Effector memory CD4-positive, alpha-beta T cell (primary cell): ENCODE results near the gene SIGMAR1.

Source experiments
- DNase-seq, 3 donors: peaks; one replicate each; pipeline ENCODE4 v3.0.0-alpha.2; 2020
- H3K27ac ChIP-seq: 2 replicates; pipeline ENCODE4 v1.7.0; 2013; ENCODE audit warnings: mild to moderate bottlenecking, low read length, moderate library complexity; ENCODE audit not compliant: insufficient read depth, poor library complexity, severe bottlenecking
- H3K27me3 ChIP-seq: replicated peaks from 2 replicates; pipeline ENCODE4 v1.7.0; 2013; ENCODE audit warnings: mild to moderate bottlenecking, low read length; ENCODE audit not compliant: insufficient read depth, control insufficient read depth, poor library complexity, severe bottlenecking
- H3K36me3 ChIP-seq: 2 replicates; pipeline ENCODE4 v1.7.0; 2013; ENCODE audit warnings: mild to moderate bottlenecking, low read length, moderate library complexity; ENCODE audit not compliant: control insufficient read depth, insufficient read depth
- H3K4me1 ChIP-seq: 2 replicates; pipeline ENCODE4 v1.7.0; 2013; ENCODE audit warnings: low read length, mild to moderate bottlenecking; ENCODE audit not compliant: control insufficient read depth, insufficient read depth, poor library complexity, severe bottlenecking
- H3K4me3 ChIP-seq: 2 replicates; pipeline ENCODE4 v1.7.0; 2013; ENCODE audit warnings: low read length, low read depth, mild to moderate bottlenecking; ENCODE audit not compliant: insufficient read depth, poor library complexity, severe bottlenecking
- H3K9me3 ChIP-seq: 2 replicates; pipeline ENCODE4 v1.7.0; 2013; ENCODE audit warnings: mild to moderate bottlenecking, low read length, moderate library complexity; ENCODE audit not compliant: control insufficient read depth

Gene SIGMAR1

DNA sequence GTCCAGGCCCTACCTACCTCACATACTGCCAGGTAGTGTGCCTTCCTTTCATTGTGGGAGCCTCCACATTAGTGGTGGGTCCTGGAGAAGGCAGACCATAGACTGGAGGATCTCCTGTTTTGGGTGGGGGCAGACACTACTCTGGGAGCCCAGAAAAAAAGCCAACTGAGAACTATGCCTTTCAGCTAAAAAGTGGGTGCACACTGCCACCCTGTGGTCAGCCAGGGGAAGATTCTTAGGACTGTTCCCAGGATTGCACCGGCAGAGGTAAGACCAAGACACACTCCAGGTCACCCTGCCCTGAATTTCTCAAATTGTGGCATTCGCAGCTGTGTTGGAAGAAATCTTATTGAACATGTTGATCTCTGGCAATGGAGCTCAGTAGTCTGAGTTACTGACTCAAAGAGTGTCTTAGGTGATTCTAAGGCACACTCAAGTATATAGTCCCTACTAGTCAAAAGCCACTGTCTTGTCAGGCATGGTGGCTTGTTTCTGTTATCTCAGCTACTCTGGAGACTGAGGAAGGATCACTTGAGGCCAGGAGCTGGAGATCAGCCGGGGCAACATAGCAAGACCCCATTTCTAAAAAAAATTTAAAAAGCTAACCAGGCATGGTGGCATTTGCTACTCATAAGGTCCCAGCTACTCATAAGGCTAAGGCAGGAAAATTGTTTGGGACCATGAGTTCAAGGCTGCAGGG is 3.6 kb downstream of the SIGMAR1 start:
- Histone ChIP-seq H3K4me1 (peaks cover 37% of the 10 kb centered on the region), H3K9me3 (no peaks in the 10 kb centered on the region), H3K36me3 (no peaks in the 10 kb centered on the region), H3K4me3 (no peak overlapping the region), H3K27ac (no peak overlapping the region), H3K27me3 (peaks cover 10% of the 10 kb centered on the region)
- DNase-seq: peak; percentile 51 to 68 (median 54)

DNA sequence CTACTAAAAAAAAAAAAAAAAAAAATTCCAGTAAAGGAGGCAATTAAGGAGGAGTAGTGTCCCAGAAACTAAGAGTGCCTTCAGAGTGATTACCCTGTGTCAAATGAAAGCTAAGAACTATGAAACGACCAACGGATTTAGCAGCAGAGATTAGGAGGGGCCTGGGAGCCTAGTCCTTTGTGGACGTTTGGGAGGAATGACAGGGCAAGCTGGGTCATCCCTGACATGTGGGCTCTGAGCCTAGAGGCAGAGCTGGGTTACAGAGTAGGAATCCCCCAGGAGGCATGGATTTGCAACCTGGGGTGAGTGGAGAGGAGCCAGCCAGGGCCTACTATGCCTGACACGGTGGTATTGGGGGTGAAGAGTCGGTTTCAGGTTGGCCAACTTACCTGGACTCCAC is 4.4 kb downstream of the SIGMAR1 start:
- H3K4me1 ChIP-seq: peaks cover 38% of the 10 kb centered on the region
- peaks cover 16% of the 10 kb centered on the region for H3K27me3 ChIP-seq
- no peak overlapping the region for H3K4me3 ChIP-seq
- H3K9me3 ChIP-seq: no peaks in the 10 kb centered on the region
- no peaks in the 10 kb centered on the region for H3K36me3 ChIP-seq
- H3K27ac ChIP-seq: no peak overlapping the region
- DNase-seq: no peak

DNA sequence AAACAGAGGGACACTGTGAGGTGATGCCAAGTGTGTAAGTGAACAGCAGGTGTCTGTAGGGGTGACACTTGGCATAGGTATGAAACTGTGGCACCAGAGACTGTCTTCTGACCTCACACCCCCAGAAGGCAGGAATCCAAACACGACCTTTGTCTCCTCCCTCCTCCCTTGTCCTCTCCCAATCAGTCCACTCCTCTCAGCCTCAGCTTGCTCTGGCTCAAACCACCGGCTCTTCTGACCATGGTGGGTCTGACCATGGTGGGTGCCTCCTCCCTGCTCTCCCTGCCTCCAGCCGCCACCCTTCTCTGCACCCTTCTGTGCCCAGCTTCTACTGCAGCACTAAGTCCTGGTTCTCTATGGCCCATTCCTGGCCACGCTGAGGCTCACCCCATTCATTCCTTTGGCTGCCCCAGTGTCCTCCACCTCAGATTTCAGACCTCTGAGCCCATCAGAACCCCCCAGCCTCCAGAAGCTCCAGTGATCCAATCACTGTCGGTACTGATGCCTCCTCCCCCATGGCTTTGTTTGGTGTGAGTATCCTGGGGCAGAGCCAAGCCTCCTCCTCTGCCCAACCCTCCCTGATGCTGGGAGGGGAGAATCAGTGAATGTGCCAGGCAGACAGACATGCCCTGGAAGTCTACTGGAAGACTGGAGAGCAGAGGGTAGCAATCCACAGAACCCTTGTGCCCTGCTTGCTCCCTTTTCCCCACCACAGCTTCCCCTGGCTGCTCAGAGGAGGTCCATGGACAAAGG is 7.0 kb downstream of the SIGMAR1 start:
- no peaks in the 10 kb centered on the region for H3K36me3 ChIP-seq
- H3K4me3 ChIP-seq: no peak overlapping the region
- no peaks in the 10 kb centered on the region for H3K9me3 ChIP-seq
- DNase-seq: no peak
- peaks cover 18% of the 10 kb centered on the region for H3K4me1 ChIP-seq
- H3K27ac ChIP-seq: no peak overlapping the region
- H3K27me3 ChIP-seq: peaks cover 42% of the 10 kb centered on the region

DNA sequence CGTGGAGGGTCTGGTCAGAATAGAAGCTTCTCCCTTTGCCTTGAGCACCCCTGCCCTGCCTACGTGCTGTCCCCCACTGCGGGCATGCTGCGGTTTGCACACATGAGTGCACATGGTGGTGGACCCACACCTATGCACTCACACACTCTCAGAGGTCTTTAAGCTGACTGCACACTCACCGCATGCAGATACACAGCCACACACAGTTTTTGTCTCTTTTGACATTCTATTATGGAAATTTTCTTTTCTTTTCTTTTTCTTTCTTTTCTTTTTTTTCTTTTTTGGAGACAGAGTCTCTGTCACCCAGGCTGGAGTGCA is 8.1 kb downstream of the SIGMAR1 start:
- DNase-seq: no peak
- Histone ChIP-seq H3K27ac (no peak overlapping the region), H3K27me3 (peaks cover 52% of the 10 kb centered on the region), H3K36me3 (no peaks in the 10 kb centered on the region), H3K9me3 (no peaks in the 10 kb centered on the region), H3K4me1 (peaks cover 15% of the 10 kb centered on the region), H3K4me3 (peak overlapping the region; percentile 49)

DNA sequence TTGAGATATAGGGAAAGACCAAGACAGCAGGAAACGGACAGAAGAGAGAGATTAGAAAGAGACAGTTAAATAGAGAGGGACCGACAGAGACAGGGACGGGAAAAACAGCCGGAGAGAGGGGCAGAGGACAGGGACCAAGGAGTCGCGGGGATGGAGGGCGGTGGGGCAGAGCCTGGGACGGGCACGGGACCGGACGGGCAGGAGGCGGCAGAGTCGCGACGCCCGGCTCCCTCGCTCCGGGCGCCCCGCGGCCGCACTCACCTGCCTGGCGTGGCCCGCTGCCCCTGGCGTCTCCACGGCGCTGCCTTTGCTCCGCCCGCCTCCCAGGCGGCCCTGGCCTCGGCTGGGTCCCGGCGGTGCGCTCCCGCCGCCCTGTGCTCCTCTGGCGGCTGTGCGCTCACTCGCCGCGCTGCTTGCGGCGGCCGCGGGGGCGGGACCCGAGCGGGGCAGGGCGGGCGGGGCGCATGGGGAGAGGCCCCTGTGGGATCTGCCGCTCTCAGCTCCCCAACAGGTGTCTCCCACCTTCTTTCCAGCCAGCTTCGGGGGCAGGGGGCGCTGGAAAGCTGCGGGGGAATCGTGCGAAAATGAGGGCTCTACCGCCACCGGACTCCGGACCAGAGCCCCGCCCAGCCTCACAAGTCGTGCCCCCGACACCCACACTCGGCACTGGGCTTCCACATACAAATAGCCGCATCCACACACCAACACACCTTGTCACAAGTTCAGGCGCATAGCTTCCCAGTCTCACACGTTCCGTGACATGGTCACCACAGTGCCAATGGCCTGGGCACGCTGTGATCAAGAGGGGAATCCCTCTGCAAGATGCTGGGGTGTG is 8.7 kb downstream of the SIGMAR1 start, which contains the start of gene ARID3C:
ARID3C (minus strand) TSS at position 411 of the 835 bp plus-strand sequence. CDS start 1,052 bp downstream, outside the sequence.
- Histone ChIP-seq H3K27me3 (peaks cover 57% of the 10 kb centered on the region), H3K36me3 (no peaks in the 10 kb centered on the region), H3K4me3 (peak within 1 kb of the TSS; percentile 49), H3K4me1 (peaks cover 17% of the 10 kb centered on the region), H3K27ac (no peak within 1 kb of the TSS), H3K9me3 (no peaks in the 10 kb centered on the region)
- DNase-seq: no peak

DNA sequence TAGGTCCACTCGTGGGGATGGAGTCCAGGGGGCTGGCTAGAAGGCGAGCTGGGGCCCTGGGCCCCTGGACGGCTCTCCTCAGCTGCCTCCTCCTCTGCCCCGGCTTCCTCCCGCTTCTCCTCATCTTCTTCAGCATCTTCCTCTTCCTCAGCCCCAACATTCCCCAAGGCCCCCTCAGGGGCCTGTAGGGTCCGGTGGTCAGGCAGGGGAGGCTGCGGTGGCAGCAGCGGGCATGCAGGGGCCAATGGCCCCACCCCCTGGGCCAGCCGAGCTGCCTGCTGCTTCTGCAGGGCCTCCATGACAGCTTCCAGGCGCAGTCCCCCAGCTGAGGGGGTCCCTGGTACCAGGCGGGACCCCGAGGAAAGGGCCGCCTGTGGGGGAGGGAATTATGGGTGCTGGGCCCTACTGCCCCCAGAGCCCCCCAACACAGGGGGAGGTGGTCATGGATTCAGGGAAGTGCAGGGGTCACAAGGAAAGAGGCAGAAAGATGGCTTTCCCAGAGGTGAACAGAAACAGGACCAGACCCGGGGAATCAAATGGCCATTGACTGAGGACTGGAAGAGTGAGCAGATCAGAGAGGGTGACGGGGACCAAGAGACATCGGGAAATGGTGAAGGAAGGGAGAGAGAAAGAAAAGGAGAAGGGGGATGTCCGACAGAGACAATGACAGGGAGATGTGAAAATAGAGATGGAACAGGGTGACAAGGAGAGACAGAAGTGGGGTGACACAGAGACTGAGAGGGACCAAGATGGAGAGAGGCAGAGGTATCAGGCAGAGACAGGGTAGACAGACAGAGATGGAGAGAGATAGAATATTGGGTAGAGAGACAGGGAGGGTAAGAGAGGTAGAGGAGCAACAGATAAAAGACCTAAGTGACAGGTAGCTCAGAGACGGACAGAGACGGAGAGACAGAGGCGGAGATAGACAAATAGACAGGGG is 9.6 kb downstream of the SIGMAR1 start:
- Histone ChIP-seq H3K4me3 (peak overlapping the region; percentile 49), H3K27me3 (peaks cover 66% of the 10 kb centered on the region), H3K27ac (no peak overlapping the region), H3K9me3 (no peaks in the 10 kb centered on the region), H3K36me3 (no peaks in the 10 kb centered on the region), H3K4me1 (peaks cover 25% of the 10 kb centered on the region)
- DNase-seq: no peak

DNA sequence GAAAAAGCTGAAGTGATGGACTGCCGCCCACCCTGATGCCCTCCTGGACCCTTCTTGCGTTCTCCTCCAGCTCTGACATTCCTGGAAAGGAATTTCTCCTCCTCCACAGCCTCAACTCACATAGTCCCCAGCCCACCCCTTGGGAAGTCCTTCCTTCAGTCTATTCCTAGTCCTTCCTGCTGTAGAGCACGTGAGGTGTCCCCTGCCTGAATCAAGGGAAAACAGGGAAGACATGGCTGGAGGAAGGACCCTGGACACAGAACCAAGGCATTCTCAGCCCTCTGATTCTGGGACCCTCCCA is 12.5 kb downstream of the SIGMAR1 start:
- Histone ChIP-seq H3K27me3 (peaks cover 76% of the 10 kb centered on the region), H3K4me1 (peaks cover 25% of the 10 kb centered on the region), H3K4me3 (no peak overlapping the region), H3K27ac (no peak overlapping the region), H3K36me3 (no peaks in the 10 kb centered on the region), H3K9me3 (no peaks in the 10 kb centered on the region)
- no peak for DNase-seq

DNA sequence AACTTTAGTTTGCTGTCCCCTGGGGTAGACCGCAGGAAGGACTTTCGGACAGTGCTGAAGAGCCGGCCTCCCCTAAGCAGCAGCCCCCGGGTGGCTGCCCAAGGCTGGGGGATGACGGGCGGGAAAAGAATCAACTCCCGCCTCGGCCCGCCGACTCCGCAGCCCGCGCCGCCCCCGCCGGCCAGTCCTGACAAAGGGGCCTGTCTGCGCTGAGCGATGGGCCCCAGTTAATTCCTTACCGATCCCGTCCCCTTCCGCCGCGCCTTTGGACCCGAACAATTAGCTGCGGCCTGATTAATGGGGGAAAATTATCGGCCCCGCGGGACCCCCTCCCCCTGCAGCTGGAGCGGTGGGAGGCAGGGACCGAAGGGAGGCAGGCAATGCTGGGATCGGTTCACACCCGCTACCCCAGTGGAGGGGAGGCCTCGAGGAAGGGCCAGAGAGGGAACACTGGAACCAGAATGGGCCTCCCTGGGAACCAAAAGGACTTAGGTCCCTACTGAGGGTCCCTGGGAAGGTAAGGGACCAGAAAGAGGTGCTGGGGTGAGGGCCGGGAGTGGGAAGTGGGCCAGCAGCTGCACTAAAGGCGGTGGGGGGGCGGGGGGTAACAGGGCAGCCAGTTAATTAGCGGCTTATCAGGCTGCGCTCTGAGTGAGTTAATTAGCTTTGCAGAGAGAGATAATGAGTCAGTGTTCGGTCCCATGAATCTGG is 13.0 kb downstream of the SIGMAR1 start:
- Histone ChIP-seq H3K4me1 (peaks cover 27% of the 10 kb centered on the region), H3K27ac (no peak overlapping the region), H3K4me3 (no peak overlapping the region), H3K9me3 (no peaks in the 10 kb centered on the region), H3K36me3 (no peaks in the 10 kb centered on the region), H3K27me3 (peaks cover 73% of the 10 kb centered on the region)
- DNase-seq: no peak
